Upper lobe of left lung (tissue), 6 donors: ENCODE results near the gene PCSK5. TPM values are rescaled to one million over a fixed set of nuclear protein-coding genes. Genes with fewer than 3 reads are reported as not detected.

Experiments
- ATAC-seq, 2 donors: fragments of 200-7000 bp; cut with Tn5 transposase; one replicate each; pipeline ENCODE4 v1.9.1; 2022; ENCODE audit warnings: mild to moderate bottlenecking in 2 of 2, moderate library complexity in 2 of 2; ENCODE audit not compliant: low FRiP score in 2 of 2
- DNase-seq, 2 donors: peaks; one replicate each; pipeline ENCODE4 v3.0.0-alpha.2; 2019 to 2020
- H3K27ac ChIP-seq, 4 donors: fragments of 200-600 bp; sonication (generic); one replicate each; pipeline ENCODE4 v1.5.1; 2016 to 2019
- H3K27me3 ChIP-seq, 4 donors: fragments of 200-600 bp; sonication (generic); one replicate each; pipeline ENCODE4 v1.5.1; 2017 to 2019
- H3K36me3 ChIP-seq, 4 donors: fragments of 200-600 bp; sonication (generic); one replicate each; pipeline ENCODE4 v1.5.1; 2016 to 2019
- H3K4me1 ChIP-seq, 4 donors: fragments of 200-600 bp; sonication (generic); one replicate each; pipeline ENCODE4 v1.5.1; 2018 to 2019
- H3K4me3 ChIP-seq, 4 donors: fragments of 200-600 bp; sonication (generic); one replicate each; pipeline ENCODE4 v1.5.1; 2017 to 2019; ENCODE audit warnings: mild to moderate bottlenecking in 2 of 4, moderate library complexity in 1 of 4
- H3K9me3 ChIP-seq, 4 donors: fragments of 200-600 bp; sonication (generic); one replicate each; pipeline ENCODE4 v1.5.1; 2018 to 2019
- CTCF ChIP-seq, 6 experiments: fragments of 450-650 bp in 4 of 6; fragments of 200-600 bp in 2 of 6; sonication (generic) in 2 of 6; IDR thresholded peaks; one replicate each; pipeline ENCODE4 v1.5.1; 2016 to 2019; ENCODE audit warnings: antibody characterized with exemption in 6 of 6
- EP300 ChIP-seq, 4 donors: sonication (generic); formaldehyde crosslinking; IDR thresholded peaks; one replicate each; pipeline ENCODE4 v1.5.1; 2017; ENCODE audit warnings: antibody characterized with exemption in 4 of 4, control low read depth in 2 of 4
- POLR2A ChIP-seq, 4 donors: fragments of 450-650 bp; IDR thresholded peaks; one replicate each; pipeline ENCODE4 v1.5.1; 2016 to 2017; ENCODE audit warnings: antibody characterized with exemption in 4 of 4, mild to moderate bottlenecking in 2 of 4
- POLR2AphosphoS5 ChIP-seq, 2 donors: sonication (generic); formaldehyde crosslinking; IDR thresholded peaks; one replicate each; pipeline ENCODE4 v1.5.1; 2017; ENCODE audit warnings: antibody characterized with exemption in 2 of 2
- WGBS, 2 donors: methylation state at CpG; one replicate each; pipeline ENCODE4 v1.1.5; 2017 to 2018; 5-methylcytosine and 5-hydroxymethylcytosine counted together
- total RNA-seq, 6 donors: library from RNA; depleted of rRNA in 4 of 6; stranded (reverse); fragments of >200 nt in 4 of 6; gene quantifications; one replicate each; pipeline versions ENCODE4 v1.1.0 to v1.2.1, GENCODE V29; 2016 to 2021
- donor health status: DM: no; HTN: no; CAD: no; lungs with moderate emphysema.
- donor health status: DM: no; HTN: yes; CAD: no; lungs with severe emphysema.

The PCSK5 gene
- total RNA-seq, 6 donors from 2014 or later = 12.8 to 29.2 (median 18.3) TPM

GRCh38 chr9:75956161-75956560, 65.7 kb downstream of the PCSK5 start:
- TF ChIP-seq POLR2AphosphoS5 (IDR thresholded peaks at IDR 0.05) (no peak), POLR2A (IDR thresholded peaks at IDR 0.05) (no peak), EP300 (IDR thresholded peaks at IDR 0.05) (no peak), CTCF (IDR thresholded peaks at IDR 0.05) (no peak)
- peaks cover 3 to 10% (median 6%) of the 10 kb centered on the region in 4 donors for H3K4me1 ChIP-seq
- no peak overlapping the region for H3K4me3 ChIP-seq
- H3K27me3 ChIP-seq = no peaks in the 10 kb centered on the region
- ATAC-seq (no peak), DNase-seq (no peak)
- no peaks in the 10 kb centered on the region for H3K36me3 ChIP-seq
- WGBS, 2 donors = 90 to 91% methylated on average over 1 of the region's 1 CpG
- no peak overlapping the region for H3K27ac ChIP-seq
- H3K9me3 ChIP-seq = no peaks in the 10 kb centered on the region

GRCh38 chr9:75957116-75957515, 66.6 kb downstream of the PCSK5 start:
- no peak for TF ChIP-seq POLR2A (IDR thresholded peaks at IDR 0.05)
- TF ChIP-seq EP300 (IDR thresholded peaks at IDR 0.05) = no peak
- TF ChIP-seq CTCF (IDR thresholded peaks at IDR 0.05) = no peak
- TF ChIP-seq POLR2AphosphoS5 (IDR thresholded peaks at IDR 0.05) = no peak
- no peak overlapping the region for H3K4me3 ChIP-seq
- H3K9me3 ChIP-seq = no peaks in the 10 kb centered on the region
- 70 to 76% methylated on average over 3 of the region's 3 CpGs for WGBS, 2 donors
- ATAC-seq = no peak
- H3K27me3 ChIP-seq = no peaks in the 10 kb centered on the region
- peaks cover 3 to 13% (median 9%) of the 10 kb centered on the region in 4 donors for H3K4me1 ChIP-seq
- H3K36me3 ChIP-seq = no peaks in the 10 kb centered on the region
- DNase-seq = no peak
- no peak overlapping the region for H3K27ac ChIP-seq

- no peak for TF ChIP-seq POLR2A (IDR thresholded peaks at IDR 0.05)
- no peak for TF ChIP-seq POLR2AphosphoS5 (IDR thresholded peaks at IDR 0.05)
- TF ChIP-seq CTCF (IDR thresholded peaks at IDR 0.05) = no peak
- TF ChIP-seq EP300 (IDR thresholded peaks at IDR 0.05) = no peak
- WGBS, 2 donors = 83 to 86% methylated on average over 3 of the region's 3 CpGs
- no peak overlapping the region for H3K4me3 ChIP-seq
- no peaks in the 10 kb centered on the region for H3K27me3 ChIP-seq
- H3K27ac ChIP-seq = no peak overlapping the region
- ATAC-seq (no peak), DNase-seq (no peak)
- H3K4me1 ChIP-seq = peaks cover 3 to 15% (median 8%) of the 10 kb centered on the region in 4 donors
- no peaks in the 10 kb centered on the region for H3K9me3 ChIP-seq
- H3K36me3 ChIP-seq = no peaks in the 10 kb centered on the region
These were observed 67.8 kb downstream of the PCSK5 start for GRCh38 chr9:75958226-75958625.

- Histone ChIP-seq H3K27me3 (no peaks in the 10 kb centered on the region), H3K9me3 (no peaks in the 10 kb centered on the region), H3K4me3 (no peak overlapping the region), H3K27ac (no peak overlapping the region), H3K4me1 (peaks cover 0 to 8% (median 4%) of the 10 kb centered on the region in 4 donors), H3K36me3 (no peaks in the 10 kb centered on the region)
- no peak for TF ChIP-seq POLR2AphosphoS5 (IDR thresholded peaks at IDR 0.05)
- TF ChIP-seq CTCF (IDR thresholded peaks at IDR 0.05) = no peak
- TF ChIP-seq EP300 (IDR thresholded peaks at IDR 0.05) = no peak
- TF ChIP-seq POLR2A (IDR thresholded peaks at IDR 0.05) = no peak
- DNase-seq (no peak), ATAC-seq (no peak)
- 53 to 59% methylated on average over 6 of the region's 6 CpGs for WGBS, 2 donors
These were observed 70.1 kb downstream of the PCSK5 start for GRCh38 chr9:75960551-75960950.

- H3K4me3 ChIP-seq = no peak overlapping the region
- no peaks in the 10 kb centered on the region for H3K9me3 ChIP-seq
- no peak for TF ChIP-seq POLR2A (IDR thresholded peaks at IDR 0.05)
- TF ChIP-seq POLR2AphosphoS5 (IDR thresholded peaks at IDR 0.05) = no peak
- TF ChIP-seq EP300 (IDR thresholded peaks at IDR 0.05) = no peak
- no peak overlapping the region for H3K27ac ChIP-seq
- 37 to 55% methylated on average over 8 of the region's 8 CpGs for WGBS, 2 donors
- no peaks in the 10 kb centered on the region for H3K27me3 ChIP-seq
- peak; percentile 41 to 61 for DNase-seq
- peak; percentile 26 to 51 for ATAC-seq
- H3K4me1 ChIP-seq = peaks cover 0 to 8% (median 4%) of the 10 kb centered on the region in 4 donors
- H3K36me3 ChIP-seq = no peaks in the 10 kb centered on the region
These were observed 71.7 kb downstream of the PCSK5 start for GRCh38 chr9:75962013-75962661.
